ENCODE measurements around the gene GJA1. TPM values are rescaled to one million over a fixed set of nuclear protein-coding genes. Genes with fewer than 3 reads are reported as not detected.

The GJA1 gene
- total and polyA plus RNA-seq, 2 of the 4 experiments (the other 2 are of a cell fraction), result 180 to 323 TPM

- no peak overlapping the region for H3K27ac ChIP-seq (ENCODE audit: insufficient read depth, low read length)
- in situ Hi-C loops (cut with MboI; ENCODE audit: low sequenced_read_pairs) (no loop called here), intact Hi-C loops (cut with micrococcal nuclease) (no loop called here), dilution Hi-C loops (cut with HindIII; ENCODE audit: low sequenced_read_pairs, unreplicated experiment) (no loop called here)
- no CpG with 5 or more reads among the region's 2 CpGs for WGBS, 2 experiments (ENCODE audit: extremely low coverage in 2 of 2, insufficient read length in 1 of 2)
- no peak overlapping the region for H3K9ac ChIP-seq (ENCODE audit: low read depth, low read length)
- no peaks in the 10 kb centered on the region for H3K27me3 ChIP-seq (ENCODE audit: control insufficient read depth, insufficient read depth, low read length)
- no peaks in the 10 kb centered on the region for H4K20me1 ChIP-seq (ENCODE audit: insufficient read depth, low read length)
- no peak overlapping the region for H3K56ac ChIP-seq (ENCODE audit: extremely low read depth, insufficient read depth, low read length)
- no peak overlapping the region for H2BK20ac ChIP-seq (ENCODE audit: low read depth, low read length)
- no peak for ATAC-seq (ENCODE audit: low read depth)
- H3K9me1 ChIP-seq (ENCODE audit: insufficient read depth, low read length), result no peaks in the 10 kb centered on the region
- no peak overlapping the region for H2BK15ac ChIP-seq (ENCODE audit: low read depth, low read length)
- H2BK5ac ChIP-seq (ENCODE audit: low read depth, low read length, poor library complexity, severe bottlenecking), result no peak overlapping the region
- no peak overlapping the region for H2AK9ac ChIP-seq (replicated peaks; ENCODE audit: low read depth, low read length, poor library complexity)
- H3K4me1 ChIP-seq (ENCODE audit: control insufficient read depth, insufficient read depth, low read length), result peaks cover 2% of the 10 kb centered on the region; the same call in 1 of the 2 replicates
- no peak overlapping the region for H4K5ac ChIP-seq (ENCODE audit: low read depth, low read length)
- H3K4ac ChIP-seq (ENCODE audit: low read depth, low read length), result no peak overlapping the region
- no peak overlapping the region; the same call in 1 of the 2 replicates for H3K23ac ChIP-seq (ENCODE audit: low read depth, low read length)
- peak; percentile 14 for DNase-seq
- H2BK120ac ChIP-seq (ENCODE audit: low read depth, low read length), result no peak overlapping the region
- no peak overlapping the region for H2AFZ ChIP-seq (replicated peaks; ENCODE audit: low read length, poor library complexity)
- ChIA-PET POLR2A (ENCODE audit: unreplicated experiment) (no interaction called here), CTCF (no interaction called here)
- H3K18ac ChIP-seq (ENCODE audit: low read depth, low read length), result no peak overlapping the region
- no peaks in the 10 kb centered on the region for H3K9me3 ChIP-seq (ENCODE audit: control insufficient read depth, insufficient read depth, low read length)
- H4K8ac ChIP-seq (ENCODE audit: low read depth in 2 of 2, low read length in 2 of 2), result no peak overlapping the region
- BruUV-seq (replicated peaks), result no TSS peak
- H2AK5ac ChIP-seq (ENCODE audit: low read depth, low read length), result no peak overlapping the region
- no peak for TF ChIP-seq MAFK (IDR thresholded peaks at IDR 0.05; ENCODE audit: low read depth, low read length)
- no peak for TF ChIP-seq CHD1 (IDR thresholded peaks at IDR 0.05; ENCODE audit: low read depth, low read length)
- TF ChIP-seq, protein P1, sequence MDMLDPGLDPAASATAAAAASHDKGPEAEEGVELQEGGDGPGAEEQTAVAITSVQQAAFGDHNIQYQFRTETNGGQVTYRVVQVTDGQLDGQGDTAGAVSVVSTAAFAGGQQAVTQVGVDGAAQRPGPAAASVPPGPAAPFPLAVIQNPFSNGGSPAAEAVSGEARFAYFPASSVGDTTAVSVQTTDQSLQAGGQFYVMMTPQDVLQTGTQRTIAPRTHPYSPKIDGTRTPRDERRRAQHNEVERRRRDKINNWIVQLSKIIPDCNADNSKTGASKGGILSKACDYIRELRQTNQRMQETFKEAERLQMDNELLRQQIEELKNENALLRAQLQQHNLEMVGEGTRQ (IDR thresholded peaks at IDR 0.05; ENCODE audit: low read depth, low read length), result no peak
- no peak for TF ChIP-seq ELK1 (IDR thresholded peaks at IDR 0.05; ENCODE audit: borderline replicate concordance, low read depth, low read length)
- no peak for TF ChIP-seq RCOR1 (IDR thresholded peaks at IDR 0.05; ENCODE audit: insufficient replicate concordance, low read length)
- TF ChIP-seq SMC3 (IDR thresholded peaks at IDR 0.05; ENCODE audit: low read depth, low read length), result no peak
- TF ChIP-seq, protein P2, sequence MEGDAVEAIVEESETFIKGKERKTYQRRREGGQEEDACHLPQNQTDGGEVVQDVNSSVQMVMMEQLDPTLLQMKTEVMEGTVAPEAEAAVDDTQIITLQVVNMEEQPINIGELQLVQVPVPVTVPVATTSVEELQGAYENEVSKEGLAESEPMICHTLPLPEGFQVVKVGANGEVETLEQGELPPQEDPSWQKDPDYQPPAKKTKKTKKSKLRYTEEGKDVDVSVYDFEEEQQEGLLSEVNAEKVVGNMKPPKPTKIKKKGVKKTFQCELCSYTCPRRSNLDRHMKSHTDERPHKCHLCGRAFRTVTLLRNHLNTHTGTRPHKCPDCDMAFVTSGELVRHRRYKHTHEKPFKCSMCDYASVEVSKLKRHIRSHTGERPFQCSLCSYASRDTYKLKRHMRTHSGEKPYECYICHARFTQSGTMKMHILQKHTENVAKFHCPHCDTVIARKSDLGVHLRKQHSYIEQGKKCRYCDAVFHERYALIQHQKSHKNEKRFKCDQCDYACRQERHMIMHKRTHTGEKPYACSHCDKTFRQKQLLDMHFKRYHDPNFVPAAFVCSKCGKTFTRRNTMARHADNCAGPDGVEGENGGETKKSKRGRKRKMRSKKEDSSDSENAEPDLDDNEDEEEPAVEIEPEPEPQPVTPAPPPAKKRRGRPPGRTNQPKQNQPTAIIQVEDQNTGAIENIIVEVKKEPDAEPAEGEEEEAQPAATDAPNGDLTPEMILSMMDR (conservative IDR thresholded peaks at IDR 0.05; ENCODE audit: low read depth, low read length), result no peak
- TF ChIP-seq MAZ (IDR thresholded peaks at IDR 0.05; ENCODE audit: borderline replicate concordance, low read depth, low read length), result no peak
- no peak for TF ChIP-seq NFE2L2 (IDR thresholded peaks at IDR 0.05; ENCODE audit: low read depth, low read length)
- no peak for TF ChIP-seq RFX5 (IDR thresholded peaks at IDR 0.05; ENCODE audit: low read depth, low read length)
- TF ChIP-seq FOS (IDR thresholded peaks at IDR 0.05; ENCODE audit: low read depth, low read length), result no peak
- no peak for TF ChIP-seq POLR2A (IDR thresholded peaks at IDR 0.05; ENCODE audit: low read depth, low read length)
- TF ChIP-seq CEBPB (IDR thresholded peaks at IDR 0.05; ENCODE audit: low read depth, low read length), result no peak
- no peak for TF ChIP-seq MXI1 (IDR thresholded peaks at IDR 0.05; ENCODE audit: borderline replicate concordance, low read depth, low read length)
- TF ChIP-seq RAD21 (IDR thresholded peaks at IDR 0.05; ENCODE audit: low read length), result no peak
- TF ChIP-seq BHLHE40 (IDR thresholded peaks at IDR 0.05; ENCODE audit: low read depth, low read length), result no peak
- no peak overlapping the region for H3K4me2 ChIP-seq (ENCODE audit: low read depth, low read length)
- H3K36me3 ChIP-seq (ENCODE audit: control insufficient read depth, insufficient read depth, low read length), result no peaks in the 10 kb centered on the region
- no peak overlapping the region for H3K14ac ChIP-seq (replicated peaks; ENCODE audit: low read depth, low read length)
- H3K4me3 ChIP-seq (ENCODE audit: insufficient read depth, low read depth, low read length), result no peak overlapping the region
- no peak overlapping the region for H4K91ac ChIP-seq (ENCODE audit: insufficient read depth, low read depth, low read length)
- H3K79me1 ChIP-seq (ENCODE audit: low read depth in 1 of 2, low read length in 2 of 2), result no peaks in the 10 kb centered on the region
These were observed 49.9 kb downstream of the GJA1 start for GRCh38 chr6:121485359-121485811.

All from IMR-90 (cell line).